Trophoblast cell (in vitro differentiated cells and primary cell): ENCODE results near the gene ACTR1B.

Source experiments
- DNase-seq, 2 donors: peaks; one replicate each; pipeline ENCODE4 v3.0.0-alpha.2; 2016
- H2AFZ ChIP-seq: 2 replicates; pipeline ENCODE4 v1.6.1; 2013; ENCODE audit warnings: low read length, moderate library complexity, mild to moderate bottlenecking; ENCODE audit not compliant: insufficient read depth, poor library complexity
- H2AK5ac ChIP-seq: 2 replicates; pipeline ENCODE4 v1.6.1; 2013; ENCODE audit warnings: mild to moderate bottlenecking, low read length
- H2BK120ac ChIP-seq: 2 replicates; pipeline ENCODE4 v1.6.1; 2013; ENCODE audit warnings: low read length, mild to moderate bottlenecking, moderate library complexity; ENCODE audit not compliant: insufficient read depth, poor library complexity
- H2BK12ac ChIP-seq: 2 replicates; pipeline ENCODE4 v1.6.1; 2013; ENCODE audit warnings: mild to moderate bottlenecking, low read length, moderate library complexity
- H2BK5ac ChIP-seq: 2 replicates; pipeline ENCODE4 v1.6.1; 2013; ENCODE audit warnings: low read length, low read depth, moderate library complexity, mild to moderate bottlenecking; ENCODE audit not compliant: poor library complexity
- H3K14ac ChIP-seq: 2 replicates; pipeline ENCODE4 v1.6.1; 2013; ENCODE audit warnings: mild to moderate bottlenecking, low read length
- H3K18ac ChIP-seq: 2 replicates; pipeline ENCODE4 v1.6.1; 2013; ENCODE audit warnings: mild to moderate bottlenecking, low read length
- H3K23ac ChIP-seq: 2 replicates; pipeline ENCODE4 v1.6.1; 2013; ENCODE audit warnings: low read length
- H3K27ac ChIP-seq: 2 replicates; pipeline ENCODE4 v1.5.1; 2013; ENCODE audit warnings: low read depth, mild to moderate bottlenecking, inconsistent platforms, low read length, moderate library complexity
- H3K27me3 ChIP-seq: 2 replicates; pipeline ENCODE4 v1.6.1; 2013; ENCODE audit warnings: inconsistent platforms, mild to moderate bottlenecking, low read length, moderate library complexity; ENCODE audit not compliant: insufficient read depth
- H3K36me3 ChIP-seq, 2 experiments: 1 replicate in 1 of 2; 2 replicates in 1 of 2; pipeline ENCODE4 v1.6.1; 2013; ENCODE audit warnings: low read length in 2 of 2, mild to moderate bottlenecking in 2 of 2, moderate library complexity in 1 of 2; ENCODE audit not compliant: insufficient read depth in 2 of 2, control insufficient read depth in 1 of 2
- H3K4ac ChIP-seq: 2 replicates; pipeline ENCODE4 v1.6.1; 2013; ENCODE audit warnings: low read depth, mild to moderate bottlenecking, low read length, moderate library complexity
- H3K4me1 ChIP-seq, 2 experiments: 1 replicate in 1 of 2; 2 replicates in 1 of 2; pipeline ENCODE4 v1.6.1; 2013; ENCODE audit warnings: low read length in 2 of 2, mild to moderate bottlenecking in 2 of 2, moderate library complexity in 1 of 2; ENCODE audit not compliant: insufficient read depth in 2 of 2, control insufficient read depth in 1 of 2
- H3K4me2 ChIP-seq: 2 replicates; pipeline ENCODE4 v1.6.1; 2013; ENCODE audit warnings: inconsistent platforms, mild to moderate bottlenecking, low read length, moderate library complexity
- H3K4me3 ChIP-seq: 2 replicates; pipeline ENCODE4 v1.5.1; 2013; ENCODE audit warnings: mild to moderate bottlenecking, low read depth, low read length, inconsistent platforms
- H3K79me1 ChIP-seq: one replicate; pipeline ENCODE4 v1.6.1; 2013; ENCODE audit warnings: low read length
- H3K79me2 ChIP-seq: 2 replicates; pipeline ENCODE4 v1.6.1; 2013; ENCODE audit warnings: low read length, mild to moderate bottlenecking; ENCODE audit not compliant: control insufficient read depth, insufficient read depth, poor library complexity
- H3K9ac ChIP-seq: 2 replicates; pipeline ENCODE4 v1.6.1; 2013; ENCODE audit warnings: mild to moderate bottlenecking, low read length
- H3K9me3 ChIP-seq: 2 replicates; pipeline ENCODE4 v1.6.1; 2013; ENCODE audit warnings: low read depth, mild to moderate bottlenecking, control low read depth, inconsistent platforms, low read length; ENCODE audit not compliant: insufficient read depth
- H4K12ac ChIP-seq: 2 replicates; pipeline ENCODE4 v1.6.1; 2013; ENCODE audit warnings: low read depth, mild to moderate bottlenecking, low read length, moderate library complexity
- H4K8ac ChIP-seq: 2 replicates; pipeline ENCODE4 v1.6.1; 2013; ENCODE audit warnings: low read depth, mild to moderate bottlenecking, low read length, moderate library complexity
- H4K91ac ChIP-seq: one replicate; pipeline ENCODE4 v1.6.1; 2013; ENCODE audit warnings: low read depth, mild to moderate bottlenecking, low read length, moderate library complexity
- WGBS: extraction: QIAGEN DNeasy Blood & Tissue Kit; methylation state at CpG from one replicate; pipeline ENCODE4 v1.1.7; 2013; ENCODE audit warnings: missing lambda C conversion rate; ENCODE audit not compliant: insufficient read length, insufficient coverage; ENCODE audit errors: extremely low coverage; 5-methylcytosine and 5-hydroxymethylcytosine counted together

Gene ACTR1B

GRCh38 chr2:97708608-97709007, 44.8 kb upstream of the ACTR1B start:
- H3K14ac ChIP-seq: no peak overlapping the region
- no peaks in the 10 kb centered on the region for H3K27me3 ChIP-seq
- H3K4me2 ChIP-seq: no peak overlapping the region
- H3K9me3 ChIP-seq: peaks cover 2% of the 10 kb centered on the region
- no peak overlapping the region for H2BK5ac ChIP-seq
- no peak for DNase-seq
- H3K27ac ChIP-seq: no peak overlapping the region
- H3K18ac ChIP-seq: no peak overlapping the region
- no peak overlapping the region for H4K8ac ChIP-seq
- H4K12ac ChIP-seq: no peak overlapping the region
- peaks cover 24% of the 10 kb centered on the region for H3K79me1 ChIP-seq
- H3K4me3 ChIP-seq: no peak overlapping the region
- H3K23ac ChIP-seq: no peak overlapping the region
- no peak overlapping the region for H2AFZ ChIP-seq
- peaks cover 20 to 31% of the 10 kb centered on the region in 2 experiments for H3K4me1 ChIP-seq
- H4K91ac ChIP-seq: no peak overlapping the region
- no peak overlapping the region for H3K9ac ChIP-seq
- no peak overlapping the region for H2AK5ac ChIP-seq
- no peak overlapping the region for H2BK12ac ChIP-seq
- no peaks in the 10 kb centered on the region for H3K79me2 ChIP-seq
- no CpG with 5 or more reads among the region's 8 CpGs for WGBS
- H3K4ac ChIP-seq: no peak overlapping the region
- H3K36me3 ChIP-seq: no peaks in the 10 kb centered on the region
- no peak overlapping the region for H2BK120ac ChIP-seq

DNA sequence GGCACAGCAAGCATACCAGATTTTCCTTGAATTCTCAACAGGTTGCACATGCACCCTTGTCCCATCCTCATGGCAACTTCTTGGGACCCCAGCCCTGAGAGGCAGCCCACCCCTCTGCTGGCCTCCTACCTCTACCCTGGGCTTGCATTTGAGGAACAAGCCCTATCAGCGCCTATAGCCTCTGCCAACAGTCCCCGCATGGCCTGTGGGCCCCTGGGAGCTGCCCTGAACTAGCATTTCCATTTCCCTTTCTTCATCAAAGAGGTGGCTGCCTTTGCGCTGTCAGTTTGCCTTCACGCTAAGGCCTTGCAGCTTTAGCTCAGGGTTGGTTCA, 44.2 kb upstream of the ACTR1B start:
- no peak overlapping the region for H4K8ac ChIP-seq
- no peak overlapping the region for H2AFZ ChIP-seq
- H2BK5ac ChIP-seq: no peak overlapping the region
- H2BK12ac ChIP-seq: no peak overlapping the region
- H2BK120ac ChIP-seq: no peak overlapping the region
- no peak overlapping the region for H4K12ac ChIP-seq
- H3K79me1 ChIP-seq: peaks cover 20% of the 10 kb centered on the region
- H3K23ac ChIP-seq: no peak overlapping the region
- H3K9ac ChIP-seq: no peak overlapping the region
- no CpG with 5 or more reads among the region's 4 CpGs for WGBS
- no peak overlapping the region for H3K4me2 ChIP-seq
- H2AK5ac ChIP-seq: no peak overlapping the region
- peaks cover 20 to 26% of the 10 kb centered on the region in 2 experiments for H3K4me1 ChIP-seq
- no peaks in the 10 kb centered on the region for H3K79me2 ChIP-seq
- H3K27ac ChIP-seq: no peak overlapping the region
- H3K4ac ChIP-seq: no peak overlapping the region
- no peak overlapping the region for H3K14ac ChIP-seq
- no peaks in the 10 kb centered on the region for H3K36me3 ChIP-seq
- no peak overlapping the region for H3K18ac ChIP-seq
- no peak overlapping the region for H3K4me3 ChIP-seq
- H3K27me3 ChIP-seq: no peaks in the 10 kb centered on the region
- H4K91ac ChIP-seq: peak overlapping the region; percentile 38
- H3K9me3 ChIP-seq: peaks cover 2% of the 10 kb centered on the region
- DNase-seq: no peak

DNA sequence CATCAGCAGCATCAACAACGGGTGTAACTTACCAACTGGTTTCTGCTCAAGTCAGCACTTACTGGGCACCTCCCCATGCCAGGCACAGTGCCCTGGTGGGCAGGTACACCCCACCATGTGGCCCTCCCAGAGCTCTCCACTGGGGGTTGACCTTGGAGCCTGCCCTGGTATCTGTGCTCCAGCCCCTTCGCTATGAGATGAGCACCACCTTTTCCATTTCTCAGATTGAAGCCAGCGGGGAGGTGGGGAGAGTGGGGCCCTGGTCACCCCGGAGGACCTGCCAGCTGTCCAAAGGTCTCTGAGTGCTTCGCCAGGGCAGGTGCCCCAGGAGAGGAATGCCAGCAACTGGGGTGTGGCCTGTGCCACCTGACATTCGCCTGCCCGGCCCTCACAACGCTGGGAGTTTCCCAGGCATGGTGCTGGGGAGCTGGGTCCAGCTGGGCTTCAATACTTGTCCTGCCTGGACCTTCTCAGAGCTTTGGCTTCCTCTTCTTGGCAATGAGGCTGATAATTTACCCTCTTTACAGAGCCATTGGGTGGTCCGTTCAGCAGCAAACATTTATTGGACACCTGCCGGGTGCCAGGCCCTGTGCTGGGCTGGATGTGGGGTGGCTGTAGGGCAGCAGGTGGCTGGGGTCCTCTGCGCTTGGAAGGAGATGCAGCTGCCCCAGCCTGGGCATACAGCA, 43.7 kb upstream of the ACTR1B start:
- Histone ChIP-seq H3K14ac (no peak overlapping the region), H3K23ac (no peak overlapping the region), H4K12ac (no peak overlapping the region), H3K9me3 (peaks cover 2% of the 10 kb centered on the region), H4K91ac (no peak overlapping the region), H3K4me1 (peaks cover 16 to 23% of the 10 kb centered on the region in 2 experiments), H2BK12ac (no peak overlapping the region), H3K18ac (no peak overlapping the region), H3K79me2 (no peaks in the 10 kb centered on the region), H2BK120ac (no peak overlapping the region), H2AK5ac (peak overlapping the region; percentile 28), H3K4me3 (no peak overlapping the region), H3K27ac (no peak overlapping the region), H3K9ac (no peak overlapping the region), H2AFZ (no peak overlapping the region), H3K79me1 (peaks cover 15% of the 10 kb centered on the region), H3K36me3 (no peaks in the 10 kb centered on the region), H2BK5ac (no peak overlapping the region), H3K27me3 (no peaks in the 10 kb centered on the region), H4K8ac (no peak overlapping the region), H3K4ac (no peak overlapping the region), H3K4me2 (no peak overlapping the region)
- no CpG with 5 or more reads among the region's 11 CpGs for WGBS
- DNase-seq: no peak

GRCh38 chr2:97706708-97707345, 43.0 kb upstream of the ACTR1B start:
- no peak overlapping the region for H2AK5ac ChIP-seq
- H4K8ac ChIP-seq: no peak overlapping the region
- no peak overlapping the region for H3K4me2 ChIP-seq
- H3K36me3 ChIP-seq: no peaks in the 10 kb centered on the region
- H4K91ac ChIP-seq: no peak overlapping the region
- 100% methylated on average over 3 of the region's 11 CpGs for WGBS
- no peak overlapping the region for H3K27ac ChIP-seq
- H3K9ac ChIP-seq: no peak overlapping the region
- DNase-seq: no peak
- no peaks in the 10 kb centered on the region for H3K27me3 ChIP-seq
- peaks cover 15 to 22% of the 10 kb centered on the region in 2 experiments for H3K4me1 ChIP-seq
- H2BK120ac ChIP-seq: no peak overlapping the region
- H3K79me1 ChIP-seq: peaks cover 15% of the 10 kb centered on the region
- no peaks in the 10 kb centered on the region for H3K79me2 ChIP-seq
- no peak overlapping the region for H3K23ac ChIP-seq
- no peak overlapping the region for H2BK12ac ChIP-seq
- no peak overlapping the region for H3K14ac ChIP-seq
- no peak overlapping the region for H3K4ac ChIP-seq
- no peak overlapping the region for H2BK5ac ChIP-seq
- no peak overlapping the region for H3K18ac ChIP-seq
- H3K9me3 ChIP-seq: peaks cover 2% of the 10 kb centered on the region
- H2AFZ ChIP-seq: no peak overlapping the region
- H3K4me3 ChIP-seq: no peak overlapping the region
- no peak overlapping the region for H4K12ac ChIP-seq
